Fibroblast of mammary gland (primary cell): ENCODE data around the gene ETV6.
"Not testable (repeated sequence)": the region's sequence is repeated elsewhere in the genome, so short reads cannot be mapped to it uniquely, and the experiment has no call there.

Source experiments
- DNase-seq: peaks from one replicate; pipeline ENCODE4 v3.0.0-alpha.2; 2010; ENCODE audit warnings: low read depth
- H3K4me3 ChIP-seq: 2 replicates; pipeline ENCODE4 v1.5.1; 2011; ENCODE audit warnings: low read depth, mild to moderate bottlenecking, low read length, moderate library complexity; ENCODE audit not compliant: control insufficient read depth
- TF ChIP-seq, protein P1 (sequence below): conservative IDR thresholded peaks from 2 replicates; pipeline ENCODE4 v1.5.1; 2011; ENCODE audit warnings: low read depth, low read length, inconsistent platforms; ENCODE audit not compliant: control insufficient read depth, insufficient read depth

Gene ETV6

DNA sequence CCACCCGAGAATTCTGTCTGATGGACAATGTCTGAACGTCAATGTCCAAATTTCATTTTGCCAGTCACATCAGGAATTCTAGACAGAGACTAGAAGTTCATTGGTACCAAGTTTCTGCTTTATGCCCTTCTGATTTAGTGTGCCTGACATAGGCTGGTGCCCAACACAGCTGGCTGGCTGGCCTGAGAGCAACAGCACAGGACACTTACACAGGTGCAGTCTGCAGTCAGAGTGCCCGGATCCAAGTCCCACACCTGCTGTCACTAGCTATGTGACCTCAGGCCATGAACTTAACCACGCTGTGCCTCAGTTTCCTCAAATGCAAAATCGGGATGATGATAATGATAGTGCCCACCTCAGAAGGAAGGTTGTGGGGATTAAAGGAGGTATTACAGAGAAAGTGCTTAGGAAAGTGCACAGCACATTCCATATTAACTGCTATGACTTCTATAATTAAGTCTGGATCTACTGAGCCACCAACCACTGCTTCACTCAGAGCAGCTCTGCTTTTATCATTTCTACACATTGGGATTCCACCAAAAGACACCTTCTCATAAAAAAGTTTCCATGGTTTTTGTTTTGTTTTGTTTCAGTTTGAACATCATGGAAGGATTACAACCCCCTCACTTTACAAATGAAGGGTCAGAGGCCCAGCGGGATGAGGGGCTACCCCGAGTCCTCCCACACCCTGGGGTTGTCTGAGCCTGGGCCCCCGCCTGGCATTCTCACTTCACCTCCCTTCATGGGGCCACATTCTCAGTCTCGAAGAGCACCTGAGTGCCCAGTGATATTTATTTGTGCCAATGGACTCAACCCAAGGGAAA, 252.4 kb downstream of the ETV6 start:
- no peak for DNase-seq
- TF ChIP-seq, protein P1, sequence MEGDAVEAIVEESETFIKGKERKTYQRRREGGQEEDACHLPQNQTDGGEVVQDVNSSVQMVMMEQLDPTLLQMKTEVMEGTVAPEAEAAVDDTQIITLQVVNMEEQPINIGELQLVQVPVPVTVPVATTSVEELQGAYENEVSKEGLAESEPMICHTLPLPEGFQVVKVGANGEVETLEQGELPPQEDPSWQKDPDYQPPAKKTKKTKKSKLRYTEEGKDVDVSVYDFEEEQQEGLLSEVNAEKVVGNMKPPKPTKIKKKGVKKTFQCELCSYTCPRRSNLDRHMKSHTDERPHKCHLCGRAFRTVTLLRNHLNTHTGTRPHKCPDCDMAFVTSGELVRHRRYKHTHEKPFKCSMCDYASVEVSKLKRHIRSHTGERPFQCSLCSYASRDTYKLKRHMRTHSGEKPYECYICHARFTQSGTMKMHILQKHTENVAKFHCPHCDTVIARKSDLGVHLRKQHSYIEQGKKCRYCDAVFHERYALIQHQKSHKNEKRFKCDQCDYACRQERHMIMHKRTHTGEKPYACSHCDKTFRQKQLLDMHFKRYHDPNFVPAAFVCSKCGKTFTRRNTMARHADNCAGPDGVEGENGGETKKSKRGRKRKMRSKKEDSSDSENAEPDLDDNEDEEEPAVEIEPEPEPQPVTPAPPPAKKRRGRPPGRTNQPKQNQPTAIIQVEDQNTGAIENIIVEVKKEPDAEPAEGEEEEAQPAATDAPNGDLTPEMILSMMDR, result no peak
- no peak overlapping the region for H3K4me3 ChIP-seq

DNA sequence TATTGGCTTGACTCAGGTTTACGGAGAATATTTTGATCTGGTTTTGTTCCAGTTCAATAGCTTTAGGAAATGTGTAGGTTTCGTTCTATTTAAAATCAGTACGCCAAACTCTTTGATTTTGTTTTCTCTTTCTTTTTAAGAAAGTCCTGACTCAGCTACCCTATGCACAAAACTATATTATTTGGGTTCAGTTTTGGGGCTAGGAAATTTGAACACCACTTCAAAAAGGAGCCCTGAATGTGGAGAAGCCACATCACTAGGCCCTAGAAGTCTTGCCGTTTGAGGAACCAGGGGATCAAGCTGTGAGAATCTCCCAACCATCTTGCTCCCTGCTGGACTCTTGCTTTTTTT, 253.0 kb downstream of the ETV6 start:
- no peak for DNase-seq
- no peak overlapping the region for H3K4me3 ChIP-seq
- TF ChIP-seq, protein P1, result no peak

DNA sequence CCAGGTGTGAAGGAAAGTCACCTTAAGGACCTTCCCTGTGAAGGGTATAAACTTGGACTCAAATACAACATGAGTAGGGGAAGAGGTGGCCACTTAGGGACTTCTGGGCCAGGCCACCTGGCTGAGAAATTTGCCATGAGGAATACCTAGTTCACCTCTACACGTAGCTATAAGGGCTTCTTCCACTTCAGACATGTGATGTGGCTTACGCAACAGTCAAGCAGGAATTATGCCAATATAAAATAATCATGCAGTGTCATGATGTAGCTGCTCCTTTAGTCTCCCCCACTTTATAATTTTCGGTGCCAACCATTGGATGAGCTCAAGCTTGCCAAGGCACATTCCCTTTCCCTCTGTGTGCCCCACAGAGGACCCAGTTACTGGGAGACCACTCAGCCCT, 254.7 kb downstream of the ETV6 start:
- TF ChIP-seq, protein P1, result no peak
- no peak for DNase-seq
- H3K4me3 ChIP-seq, result no peak overlapping the region

DNA sequence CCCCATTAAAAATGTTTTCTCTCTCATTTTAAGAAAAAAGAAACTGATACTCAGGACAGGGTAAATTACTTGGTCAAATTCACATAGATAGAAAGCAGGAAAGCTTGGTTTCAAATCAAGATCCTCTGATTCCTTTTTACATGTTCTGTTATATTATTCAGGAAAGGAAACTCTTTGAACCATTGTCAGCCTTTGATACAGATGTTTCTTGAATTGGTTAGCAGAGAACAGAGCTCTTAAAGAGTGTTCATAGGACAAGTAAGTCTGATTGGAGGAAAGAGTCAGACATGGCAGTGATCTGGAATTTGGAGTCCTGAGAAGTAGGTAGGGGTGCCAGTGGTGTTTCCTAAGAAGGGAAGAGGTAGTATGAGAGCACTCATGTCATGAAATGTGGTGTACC, 256.1 kb downstream of the ETV6 start:
- TF ChIP-seq, protein P1, result no peak
- no peak overlapping the region for H3K4me3 ChIP-seq
- no peak for DNase-seq

DNA sequence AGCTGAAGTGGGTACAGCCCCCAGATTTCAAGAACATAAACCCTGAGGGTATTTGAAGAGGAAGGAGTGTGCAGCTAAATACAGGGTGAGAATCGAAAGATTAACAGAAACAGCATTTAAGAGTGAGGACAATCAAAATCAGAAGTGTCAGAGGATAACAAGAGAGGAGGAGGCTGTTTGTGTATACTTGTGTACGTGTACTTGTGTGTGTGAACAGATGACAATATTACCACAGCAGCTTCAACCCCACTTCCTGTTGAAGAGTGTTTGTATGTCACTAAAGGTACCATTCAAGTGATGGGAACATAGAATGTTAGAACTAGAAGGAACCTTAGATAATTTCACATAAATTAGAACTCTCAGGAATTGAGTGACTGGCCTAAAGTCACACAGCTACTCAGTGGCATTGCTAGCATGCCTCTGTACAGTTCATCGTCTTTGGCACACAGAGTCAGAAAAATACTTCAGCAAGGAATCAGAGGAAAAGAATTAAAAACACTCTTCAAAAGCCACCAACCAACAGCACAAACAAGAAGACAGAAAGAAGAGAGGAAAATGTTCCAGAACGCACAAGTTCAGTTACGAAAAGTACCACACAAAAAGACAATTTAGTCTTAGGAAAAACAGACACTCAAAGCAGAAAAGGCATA, 256.9 kb downstream of the ETV6 start:
- TF ChIP-seq, protein P1, result no peak
- H3K4me3 ChIP-seq, result no peak overlapping the region
- DNase-seq, result peak; percentile 8

DNA sequence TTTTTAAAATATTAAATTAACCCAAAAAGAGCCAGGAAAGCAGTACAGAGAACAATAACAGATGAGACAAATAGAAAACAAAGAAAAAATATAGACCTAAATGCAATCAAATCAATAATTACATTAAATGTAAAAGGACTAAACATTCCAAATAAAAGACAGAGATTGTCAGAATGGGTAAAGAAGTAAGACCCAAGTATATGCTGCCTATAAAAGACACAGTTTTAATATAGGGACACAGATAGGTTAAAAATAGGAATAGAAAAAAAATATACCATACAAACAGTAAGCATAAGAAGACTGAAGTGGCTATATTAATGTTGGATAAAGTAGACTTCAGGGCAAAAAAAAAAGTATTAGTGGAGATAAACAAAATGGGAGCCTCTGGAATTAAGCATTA, 258.2 kb downstream of the ETV6 start:
- no peak for DNase-seq
- no peak overlapping the region for H3K4me3 ChIP-seq
- TF ChIP-seq, protein P1, result no peak

DNA sequence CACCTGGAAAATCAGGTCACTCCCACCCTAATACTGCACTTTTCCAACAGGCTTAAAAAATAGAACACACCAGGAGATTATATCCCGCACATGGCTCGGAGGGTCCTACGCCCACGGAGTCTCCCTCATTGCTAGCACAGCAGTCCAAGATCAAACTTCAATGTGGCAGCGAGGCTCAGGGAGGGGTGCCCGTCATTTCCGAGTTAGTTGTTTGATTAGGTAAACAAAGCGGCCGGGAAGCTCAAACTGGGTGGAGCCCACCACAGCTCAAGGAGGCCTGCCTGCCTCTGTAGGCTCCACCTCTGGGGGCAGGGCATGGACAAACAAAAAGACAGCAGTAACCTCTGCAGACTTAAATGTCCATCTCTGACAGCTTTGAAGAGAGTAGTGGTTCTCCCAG, 259.9 kb downstream of the ETV6 start:
- not testable (repeated sequence) for H3K4me3 ChIP-seq, DNase-seq
